Measurements from ENCODE around the gene EGR4.

The EGR4 gene

DNA sequence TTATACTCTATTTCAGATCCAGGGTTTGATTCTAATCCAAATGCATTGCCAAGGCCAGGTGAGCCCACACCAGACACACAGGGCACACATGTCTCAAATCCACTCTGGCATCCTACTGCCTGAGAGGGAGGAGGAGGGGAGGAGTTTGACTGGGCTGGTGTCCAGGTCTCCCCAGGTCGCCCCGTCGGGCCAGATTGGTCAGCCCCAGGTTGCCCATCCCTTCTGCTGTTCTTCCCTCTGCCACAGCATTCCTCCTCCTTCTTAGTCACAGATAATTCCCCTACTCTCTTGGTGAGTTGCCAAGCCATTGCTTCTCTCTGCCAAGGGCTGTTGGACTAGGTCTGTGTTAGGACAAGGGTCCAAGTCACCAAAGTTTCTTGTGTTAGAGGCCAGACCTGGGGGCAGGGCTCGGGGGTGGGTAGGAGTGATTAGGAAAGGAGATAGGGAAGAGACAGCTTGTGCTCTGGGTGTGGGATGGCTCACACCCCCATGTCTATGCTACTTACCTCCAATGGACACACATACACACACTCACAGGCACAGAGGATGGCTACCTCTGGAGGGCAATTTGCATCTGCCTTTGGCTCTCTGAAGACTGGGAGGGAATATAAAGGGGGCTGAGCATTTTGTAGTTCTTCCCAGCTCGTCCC is 2.5 kb upstream of the EGR4 start:
- no peak for DNase-seq (ENCODE audit: low spot score)
- Mint-ChIP-seq H3K36me3 (ENCODE audit: low read depth) (no peaks in the 10 kb centered on the region), H3K27ac (no peak overlapping the region), H3K4me1 (ENCODE audit: low read depth) (peaks cover 2% of the 10 kb centered on the region), H3K4me3 (no peak overlapping the region), H3K27me3 (ENCODE audit: low read depth) (peaks cover 60% of the 10 kb centered on the region), H3K9me3 (no peaks in the 10 kb centered on the region)

DNA sequence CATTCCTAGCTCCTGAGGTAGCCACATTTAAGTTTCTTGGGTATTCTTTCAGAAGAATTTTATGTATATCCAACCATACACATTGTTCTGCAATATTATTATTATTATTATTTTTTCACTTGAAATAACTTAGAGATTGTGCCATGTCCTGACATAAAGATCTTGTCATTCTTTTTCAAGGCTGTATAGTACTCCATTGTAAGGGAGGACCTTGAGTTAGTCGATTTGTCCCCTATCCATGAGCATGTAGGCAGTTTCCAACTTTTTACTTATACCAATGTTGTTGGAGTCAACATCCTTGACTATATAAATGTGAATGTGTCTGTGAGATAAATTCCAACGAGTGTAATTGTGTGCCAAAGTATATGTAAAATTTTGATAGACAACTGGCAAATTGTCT is 891 bp upstream of the EGR4 start:
- H3K4me3 Mint-ChIP-seq, result peak overlapping the region; percentile 11
- peaks cover 74% of the 10 kb centered on the region for H3K27me3 Mint-ChIP-seq (ENCODE audit: low read depth)
- H3K27ac Mint-ChIP-seq, result no peak overlapping the region
- H3K36me3 Mint-ChIP-seq (ENCODE audit: low read depth), result no peaks in the 10 kb centered on the region
- H3K9me3 Mint-ChIP-seq, result no peaks in the 10 kb centered on the region
- H3K4me1 Mint-ChIP-seq (ENCODE audit: low read depth), result peaks cover 4% of the 10 kb centered on the region
- no peak for DNase-seq (ENCODE audit: low spot score)

DNA sequence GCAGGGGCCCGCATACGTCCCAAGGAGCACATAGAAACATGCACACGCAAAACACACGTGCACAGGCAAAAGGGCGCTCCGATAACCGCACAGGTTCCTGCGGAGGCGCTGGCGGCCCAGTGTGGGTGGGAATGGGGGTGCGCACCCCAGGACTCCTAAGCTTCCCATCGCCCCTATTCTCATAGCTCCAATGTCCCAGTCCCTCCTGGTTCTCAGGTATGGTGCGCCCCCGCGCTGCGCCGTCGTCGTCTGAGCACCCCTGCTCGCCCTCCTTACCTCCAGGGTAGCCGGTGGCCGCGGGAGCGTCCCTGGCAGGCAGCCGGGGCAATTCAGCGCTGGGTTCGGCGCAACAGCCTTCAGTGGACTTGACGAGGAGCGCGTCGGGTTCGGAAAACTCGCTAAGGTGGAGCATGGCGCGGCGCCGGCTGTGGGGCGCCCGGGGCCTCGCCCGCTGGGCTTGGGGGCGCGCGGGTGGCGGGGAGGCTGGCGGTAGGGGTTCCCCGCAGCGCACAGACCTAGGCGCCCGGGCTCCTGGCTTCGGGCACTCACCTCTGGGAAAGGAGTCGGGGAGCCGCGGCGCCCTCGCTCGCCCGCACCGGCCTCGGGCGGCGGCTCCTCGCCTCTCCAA is 328 bp downstream of the EGR4 start:
- no peaks in the 10 kb centered on the region for H3K9me3 Mint-ChIP-seq
- DNase-seq (ENCODE audit: low spot score), result peak; percentile 5
- peaks cover 4% of the 10 kb centered on the region for H3K4me1 Mint-ChIP-seq (ENCODE audit: low read depth)
- H3K4me3 Mint-ChIP-seq, result peak overlapping the region; percentile 44
- peaks cover 82% of the 10 kb centered on the region for H3K27me3 Mint-ChIP-seq (ENCODE audit: low read depth)
- H3K36me3 Mint-ChIP-seq (ENCODE audit: low read depth), result no peaks in the 10 kb centered on the region
- no peak overlapping the region for H3K27ac Mint-ChIP-seq

GRCh38 chr2:73292316-73292905 is 937 bp downstream of the EGR4 start:
- H3K36me3 Mint-ChIP-seq (ENCODE audit: low read depth), result no peaks in the 10 kb centered on the region
- H3K4me1 Mint-ChIP-seq (ENCODE audit: low read depth), result peaks cover 4% of the 10 kb centered on the region
- DNase-seq (ENCODE audit: low spot score), result no peak
- no peaks in the 10 kb centered on the region for H3K9me3 Mint-ChIP-seq
- no peak overlapping the region for H3K27ac Mint-ChIP-seq
- peaks cover 76% of the 10 kb centered on the region for H3K27me3 Mint-ChIP-seq (ENCODE audit: low read depth)
- H3K4me3 Mint-ChIP-seq, result peak overlapping the region; percentile 44

- no peaks in the 10 kb centered on the region for H3K36me3 Mint-ChIP-seq (ENCODE audit: low read depth)
- peak overlapping the region; percentile 65 for H3K4me3 Mint-ChIP-seq
- H3K4me1 Mint-ChIP-seq (ENCODE audit: low read depth), result peaks cover 4% of the 10 kb centered on the region
- no peaks in the 10 kb centered on the region for H3K9me3 Mint-ChIP-seq
- DNase-seq (ENCODE audit: low spot score), result no peak
- H3K27me3 Mint-ChIP-seq (ENCODE audit: low read depth), result peaks cover 71% of the 10 kb centered on the region
- no peak overlapping the region for H3K27ac Mint-ChIP-seq
Observed at GRCh38 chr2:73291461-73292315, 1.7 kb downstream of the EGR4 start.

DNA sequence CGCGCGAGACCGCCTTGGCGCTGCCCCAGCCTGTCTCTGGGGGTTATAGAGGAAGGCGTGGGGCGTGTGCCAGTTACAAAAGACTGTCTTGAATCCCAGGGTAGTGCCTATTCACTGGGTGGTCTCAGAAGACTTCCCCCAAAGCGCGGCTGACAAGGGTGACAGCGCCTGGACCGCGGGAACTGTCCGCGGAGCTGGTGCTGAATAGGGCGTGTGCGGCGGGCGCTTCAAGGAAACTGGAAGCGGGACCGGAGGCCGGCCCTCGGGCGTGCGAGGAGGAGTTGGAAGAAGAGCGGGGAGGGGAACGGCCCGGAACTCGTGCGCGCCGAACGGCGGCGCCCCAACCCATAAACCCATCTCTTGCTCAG is 2.3 kb downstream of the EGR4 start:
- H3K9me3 Mint-ChIP-seq, result no peaks in the 10 kb centered on the region
- peak; percentile 61 for DNase-seq (ENCODE audit: low spot score)
- H3K27me3 Mint-ChIP-seq (ENCODE audit: low read depth), result peaks cover 66% of the 10 kb centered on the region
- H3K36me3 Mint-ChIP-seq (ENCODE audit: low read depth), result no peaks in the 10 kb centered on the region
- H3K4me1 Mint-ChIP-seq (ENCODE audit: low read depth), result peaks cover 4% of the 10 kb centered on the region
- no peak overlapping the region for H3K27ac Mint-ChIP-seq
- peak overlapping the region; percentile 65 for H3K4me3 Mint-ChIP-seq

- H3K9me3 Mint-ChIP-seq, result no peaks in the 10 kb centered on the region
- H3K4me1 Mint-ChIP-seq (ENCODE audit: low read depth), result peaks cover 5% of the 10 kb centered on the region
- no peak overlapping the region for H3K4me3 Mint-ChIP-seq
- H3K36me3 Mint-ChIP-seq (ENCODE audit: low read depth), result no peaks in the 10 kb centered on the region
- DNase-seq (ENCODE audit: low spot score), result peak; percentile 36
- no peak overlapping the region for H3K27ac Mint-ChIP-seq
- H3K27me3 Mint-ChIP-seq (ENCODE audit: low read depth), result peaks cover 58% of the 10 kb centered on the region
Observed at GRCh38 chr2:73290049-73290839, 3.1 kb downstream of the EGR4 start.

- Mint-ChIP-seq H3K36me3 (ENCODE audit: low read depth) (no peaks in the 10 kb centered on the region), H3K27ac (no peak overlapping the region), H3K4me1 (ENCODE audit: low read depth) (peaks cover 6% of the 10 kb centered on the region), H3K4me3 (no peak overlapping the region), H3K27me3 (ENCODE audit: low read depth) (peaks cover 50% of the 10 kb centered on the region), H3K9me3 (no peaks in the 10 kb centered on the region)
- DNase-seq (ENCODE audit: low spot score), result no peak
Observed at GRCh38 chr2:73289304-73289703, 4.0 kb downstream of the EGR4 start.

DNA sequence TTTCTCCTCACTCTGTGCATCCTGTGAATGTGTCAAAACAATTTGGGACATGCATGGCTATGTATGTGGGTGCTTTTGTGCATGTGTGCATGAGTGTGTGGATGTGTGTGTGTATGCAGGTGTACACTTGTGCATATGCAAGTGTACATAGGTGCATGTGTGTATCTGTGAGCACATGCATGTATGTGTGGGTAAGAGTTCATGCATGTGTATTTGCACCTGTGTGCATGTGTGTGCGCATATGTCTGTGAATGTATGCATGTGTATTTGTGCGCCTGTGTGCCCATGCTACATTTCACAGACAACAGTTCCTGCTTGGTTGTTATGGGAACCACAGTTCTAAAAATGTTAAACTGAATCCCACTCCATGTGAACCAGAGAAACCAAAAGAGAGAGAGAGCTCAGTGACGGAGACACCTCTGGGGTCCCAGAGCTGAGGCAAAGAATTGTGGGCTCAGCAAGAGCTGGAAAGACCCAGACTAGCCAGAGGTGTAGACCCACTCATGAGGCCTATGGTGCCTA is 7.2 kb downstream of the EGR4 start:
- Mint-ChIP-seq H3K27me3 (ENCODE audit: low read depth) (peaks cover 33% of the 10 kb centered on the region), H3K4me1 (ENCODE audit: low read depth) (peaks cover 16% of the 10 kb centered on the region), H3K4me3 (peak overlapping the region; percentile 40), H3K27ac (no peak overlapping the region), H3K9me3 (no peaks in the 10 kb centered on the region), H3K36me3 (ENCODE audit: low read depth) (no peaks in the 10 kb centered on the region)
- no peak for DNase-seq (ENCODE audit: low spot score)

DNA sequence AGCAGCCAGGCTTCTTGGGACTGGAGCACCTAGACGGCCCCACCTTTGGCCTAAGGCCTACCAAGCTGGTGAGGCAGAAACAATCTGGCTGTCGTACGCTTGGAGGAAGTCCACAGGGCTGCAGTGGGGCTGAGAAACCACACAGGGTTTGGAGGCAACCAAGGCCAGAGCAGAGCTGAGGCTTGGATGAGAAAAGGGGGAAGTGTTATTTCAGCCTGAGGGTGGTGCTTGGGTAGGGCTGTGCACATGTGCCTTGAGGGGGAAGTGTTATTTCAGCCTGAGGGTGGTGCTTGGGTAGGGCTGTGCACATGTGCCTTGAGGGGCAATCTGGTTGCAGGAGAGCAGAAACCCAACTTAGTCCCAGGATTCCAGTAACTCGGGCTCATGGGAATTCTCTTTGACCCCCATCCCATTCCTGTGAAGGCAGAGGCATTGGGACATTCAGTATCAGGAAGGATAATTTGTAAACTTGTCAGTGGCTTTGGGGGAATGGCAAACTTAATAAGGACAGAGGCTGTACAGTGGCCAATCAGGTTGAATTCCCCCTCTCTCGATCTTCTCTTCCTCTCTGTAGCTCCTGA is 8.1 kb downstream of the EGR4 start:
- DNase-seq (ENCODE audit: low spot score), result no peak
- Mint-ChIP-seq H3K9me3 (no peaks in the 10 kb centered on the region), H3K27ac (no peak overlapping the region), H3K4me1 (ENCODE audit: low read depth) (peaks cover 12% of the 10 kb centered on the region), H3K36me3 (ENCODE audit: low read depth) (no peaks in the 10 kb centered on the region), H3K4me3 (peak overlapping the region; percentile 52), H3K27me3 (ENCODE audit: low read depth) (peaks cover 24% of the 10 kb centered on the region)

DNA sequence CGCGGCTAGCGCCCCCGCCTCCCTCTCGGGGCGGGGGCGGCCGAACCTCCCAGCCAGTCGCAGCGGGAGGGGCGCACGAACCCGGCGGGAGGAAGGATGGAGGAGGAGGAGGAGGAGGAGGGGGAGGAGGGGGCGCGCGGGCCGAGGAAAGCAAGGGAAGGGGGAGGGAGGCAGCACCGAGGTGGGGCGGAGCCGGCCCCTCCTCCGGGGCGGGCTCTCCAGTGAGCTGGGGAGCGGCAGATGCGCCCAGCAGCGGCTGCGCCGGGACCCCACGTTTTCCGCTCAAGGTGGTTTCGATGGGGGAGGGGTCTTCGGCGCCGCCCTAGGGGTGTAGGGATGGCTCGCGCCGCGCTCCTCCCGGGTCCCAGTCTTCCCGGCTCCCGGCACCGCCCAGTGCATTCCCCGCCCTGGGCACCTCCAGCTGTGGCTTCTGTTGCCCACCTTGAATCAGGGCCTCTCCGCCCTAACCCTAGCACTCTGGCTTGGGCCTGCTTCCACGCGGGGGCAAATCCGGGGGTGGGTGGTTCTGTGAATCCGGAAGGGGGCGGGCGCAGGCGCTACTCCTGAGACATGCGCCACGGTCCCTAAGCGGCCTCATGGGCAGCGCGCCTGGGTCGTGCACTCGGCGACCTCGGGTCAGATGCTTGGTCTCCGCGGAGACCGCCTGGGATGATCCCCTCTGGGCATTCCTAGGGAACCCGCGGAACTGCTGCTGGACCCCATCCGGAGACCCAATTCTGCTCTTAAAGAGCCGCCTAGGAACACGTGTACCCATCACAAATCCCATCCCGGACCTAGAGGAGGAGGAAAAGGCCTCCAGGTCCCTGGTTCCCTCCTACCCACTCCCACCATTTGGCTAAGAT is 8.8 kb downstream of the EGR4 start, which contains the start of gene FBXO41:
FBXO41 (minus strand) TSS at position 183 of the 863 bp plus-strand sequence. CDS start 14,848 bp downstream, outside the sequence.
- H3K4me3 Mint-ChIP-seq, result peak within 1 kb of the TSS; percentile 81
- H3K27me3 Mint-ChIP-seq (ENCODE audit: low read depth), result peaks cover 18% of the 10 kb centered on the region
- H3K27ac Mint-ChIP-seq, result peak within 1 kb of the TSS; percentile 27

DNA sequence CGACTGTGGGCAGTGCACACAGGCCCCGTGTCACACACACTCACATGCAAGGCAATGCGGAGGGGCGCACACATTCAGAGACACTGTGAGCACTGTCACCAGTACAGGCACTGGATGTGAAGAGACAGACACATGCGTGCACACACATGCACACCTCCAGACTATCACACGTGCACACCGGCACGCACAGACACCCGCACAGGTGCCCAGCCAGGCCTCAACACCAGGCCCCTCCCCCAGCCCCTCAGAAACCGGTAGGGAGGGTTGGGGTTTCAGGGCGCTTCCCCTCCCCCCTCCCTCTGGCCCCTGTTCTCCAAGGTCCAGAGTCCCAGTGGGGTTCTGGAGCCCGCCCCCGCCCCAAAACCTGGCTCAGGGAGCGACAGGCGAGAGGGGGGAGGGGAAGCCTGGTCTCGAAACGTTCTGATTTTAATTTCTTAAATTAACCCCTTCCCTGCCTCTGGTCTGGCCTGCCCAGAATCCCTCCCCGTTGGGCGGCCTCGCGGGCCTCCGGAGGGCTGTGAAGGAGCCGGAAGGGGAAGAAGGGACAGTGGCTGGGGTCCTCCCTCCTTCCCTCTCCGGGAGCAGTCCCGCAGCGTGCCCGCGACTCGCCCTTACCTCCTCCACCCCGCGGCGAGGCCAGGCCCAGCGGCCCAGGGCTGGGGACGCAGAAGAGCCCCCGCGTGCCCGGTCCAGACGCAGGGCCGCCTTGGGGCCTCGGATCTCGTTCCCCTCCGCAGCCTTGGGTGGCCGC is 9.6 kb downstream of the EGR4 start:
- H3K4me3 Mint-ChIP-seq, result peak overlapping the region; percentile 81
- no peak for DNase-seq (ENCODE audit: low spot score)
- H3K27me3 Mint-ChIP-seq (ENCODE audit: low read depth), result peaks cover 10% of the 10 kb centered on the region
- no peaks in the 10 kb centered on the region for H3K36me3 Mint-ChIP-seq (ENCODE audit: low read depth)
- no peaks in the 10 kb centered on the region for H3K9me3 Mint-ChIP-seq
- H3K4me1 Mint-ChIP-seq (ENCODE audit: low read depth), result peaks cover 12% of the 10 kb centered on the region
- peak overlapping the region; percentile 27 for H3K27ac Mint-ChIP-seq

More for the DNA sequence above, 8.8 kb downstream of the EGR4 start, which contains the start of gene FBXO41:
- Mint-ChIP-seq H3K4me1 (ENCODE audit: low read depth) (peaks cover 12% of the 10 kb centered on the region), H3K9me3 (no peaks in the 10 kb centered on the region), H3K36me3 (ENCODE audit: low read depth) (no peaks in the 10 kb centered on the region)
- DNase-seq (ENCODE audit: low spot score), result peak; percentile 73
